GM19043 (cell line): ENCODE data around the gene FITM1.
"Not testable (repeated sequence)": the region's sequence is repeated elsewhere in the genome, so short reads cannot be mapped to it uniquely, and the experiment has no call there.

ENCODE experiments used
- ATAC-seq: cut with Tn5 transposase; IDR thresholded peaks from one replicate; pipeline ENCODE4 v1.9.1; 2021; ENCODE audit warnings: low read depth; ENCODE audit not compliant: unreplicated experiment

FITM1 gene

DNA sequence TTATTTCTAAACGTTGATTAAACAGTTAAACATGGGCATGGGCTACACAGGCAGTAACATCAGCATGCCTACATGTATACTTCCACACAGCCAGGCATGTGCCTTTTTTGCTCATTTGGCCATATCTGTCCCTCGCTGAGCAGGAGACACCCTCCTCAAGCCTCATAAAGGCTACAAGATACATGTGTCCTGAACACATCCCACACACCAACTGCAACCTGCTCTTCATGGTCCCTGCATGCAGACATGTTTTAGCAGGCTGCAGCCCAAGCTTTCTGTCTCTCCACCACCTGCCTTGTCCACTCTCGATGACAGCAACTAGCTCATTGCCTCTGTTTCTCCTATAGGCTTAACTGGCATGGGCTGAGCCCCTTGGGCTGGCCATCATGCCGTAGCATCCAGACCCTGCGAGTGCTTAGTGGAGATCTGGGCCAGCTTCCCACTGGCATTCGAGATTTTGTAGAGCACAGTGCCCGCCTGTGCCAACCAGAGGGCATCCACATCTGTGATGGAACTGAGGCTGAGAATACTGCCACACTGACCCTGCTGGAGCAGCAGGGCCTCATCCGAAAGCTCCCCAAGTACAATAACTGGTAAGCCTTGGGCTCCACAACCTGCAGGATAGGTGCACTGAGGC is 33.8 kb upstream of the FITM1 start:
- ATAC-seq: no peak

DNA sequence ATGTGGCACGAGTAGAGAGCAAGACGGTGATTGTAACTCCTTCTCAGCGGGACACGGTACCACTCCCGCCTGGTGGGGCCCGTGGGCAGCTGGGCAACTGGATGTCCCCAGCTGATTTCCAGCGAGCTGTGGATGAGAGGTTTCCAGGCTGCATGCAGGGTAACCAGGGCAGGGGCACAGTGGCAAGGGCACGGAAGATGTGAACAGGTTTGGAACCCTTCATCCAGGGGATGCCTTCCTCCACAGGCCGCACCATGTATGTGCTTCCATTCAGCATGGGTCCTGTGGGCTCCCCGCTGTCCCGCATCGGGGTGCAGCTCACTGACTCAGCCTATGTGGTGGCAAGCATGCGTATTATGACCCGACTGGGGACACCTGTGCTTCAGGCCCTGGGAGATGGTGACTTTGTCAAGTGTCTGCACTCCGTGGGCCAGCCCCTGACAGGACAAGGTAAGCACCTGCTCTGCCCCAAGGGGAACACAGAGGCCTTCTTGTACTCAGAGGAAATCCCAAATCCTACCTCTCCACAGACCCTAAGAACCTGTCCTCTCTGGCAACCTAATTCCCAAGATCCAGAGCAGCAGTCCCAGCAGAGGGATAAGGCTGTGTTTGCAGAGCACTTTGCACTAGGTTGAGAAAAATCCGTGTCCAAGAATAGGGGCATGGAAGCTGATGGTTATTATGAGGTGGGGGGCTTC is 32.1 kb upstream of the FITM1 start:
- ATAC-seq: no peak

DNA sequence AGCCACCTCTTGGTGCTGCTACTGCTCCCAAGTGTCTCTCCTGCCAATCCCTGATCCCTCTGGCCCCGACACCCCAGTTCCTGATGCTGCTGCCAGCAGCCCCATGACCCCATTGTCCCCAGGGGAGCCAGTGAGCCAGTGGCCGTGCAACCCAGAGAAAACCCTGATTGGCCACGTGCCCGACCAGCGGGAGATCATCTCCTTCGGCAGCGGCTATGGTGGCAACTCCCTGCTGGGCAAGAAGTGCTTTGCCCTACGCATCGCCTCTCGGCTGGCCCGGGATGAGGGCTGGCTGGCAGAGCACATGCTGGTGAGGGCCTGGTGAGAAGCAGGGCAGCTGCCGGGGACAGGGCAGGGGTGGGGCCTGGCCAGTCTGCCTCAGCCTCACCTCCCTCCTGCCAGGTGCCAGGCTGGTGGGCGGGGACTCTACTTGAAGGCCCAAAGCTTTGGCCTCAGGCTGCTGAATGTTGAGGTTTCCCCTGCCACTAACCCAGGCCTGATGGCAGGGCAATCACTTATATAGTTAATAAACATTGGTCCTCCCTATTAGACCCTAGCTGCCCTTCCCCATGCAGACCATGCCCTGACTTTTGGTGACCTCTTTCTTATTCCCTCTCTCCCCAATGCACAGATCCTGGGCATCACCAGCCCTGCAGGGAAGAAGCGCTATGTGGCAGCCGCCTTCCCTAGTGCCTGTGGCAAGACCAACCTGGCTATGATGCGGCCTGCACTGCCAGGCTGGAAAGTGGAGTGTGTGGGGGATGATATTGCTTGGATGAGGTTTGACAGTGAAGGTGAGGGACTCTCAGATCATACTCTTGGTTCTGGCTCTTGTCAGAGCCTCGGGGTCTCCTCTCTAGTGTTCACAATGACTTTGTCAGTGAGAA is 31.3 kb upstream of the FITM1 start:
- ATAC-seq: no peak

DNA sequence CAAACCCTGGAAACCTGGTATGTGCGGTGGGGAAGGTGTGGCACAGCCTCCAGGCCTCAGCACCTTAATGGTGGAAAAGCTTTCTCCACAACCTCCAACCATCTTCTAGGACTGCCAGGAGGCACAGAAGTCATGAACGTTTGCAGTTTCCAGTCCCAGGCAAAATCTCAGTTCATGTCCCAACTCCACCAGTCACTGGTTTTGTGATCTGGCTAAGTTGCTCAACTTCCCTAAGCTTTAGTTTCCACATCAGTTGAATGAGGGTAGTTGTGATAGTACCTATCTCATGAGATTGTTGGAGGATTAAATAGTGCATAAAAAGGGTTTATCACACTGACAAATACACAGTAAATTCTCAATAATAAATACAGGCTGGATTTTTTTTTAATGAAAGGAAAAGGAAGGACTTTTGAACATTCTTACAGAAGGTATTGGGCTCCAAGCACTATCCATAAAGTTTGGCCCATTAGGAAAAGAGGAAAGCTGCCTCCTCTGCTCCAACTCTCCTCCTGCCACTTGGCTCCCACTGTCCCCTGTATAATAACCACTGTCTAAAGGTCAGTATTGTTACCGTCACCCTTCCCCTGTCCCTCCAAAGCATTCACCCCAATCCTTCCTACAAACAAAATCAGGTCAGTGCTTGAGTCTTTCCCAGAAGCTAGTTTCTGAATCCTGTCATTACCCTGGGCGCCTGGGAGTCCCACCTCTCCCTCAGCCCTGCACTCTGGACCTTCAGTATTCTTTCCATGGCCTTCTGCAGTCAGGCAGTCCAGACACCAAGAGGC is 30.1 kb upstream of the FITM1 start:
- no peak for ATAC-seq

DNA sequence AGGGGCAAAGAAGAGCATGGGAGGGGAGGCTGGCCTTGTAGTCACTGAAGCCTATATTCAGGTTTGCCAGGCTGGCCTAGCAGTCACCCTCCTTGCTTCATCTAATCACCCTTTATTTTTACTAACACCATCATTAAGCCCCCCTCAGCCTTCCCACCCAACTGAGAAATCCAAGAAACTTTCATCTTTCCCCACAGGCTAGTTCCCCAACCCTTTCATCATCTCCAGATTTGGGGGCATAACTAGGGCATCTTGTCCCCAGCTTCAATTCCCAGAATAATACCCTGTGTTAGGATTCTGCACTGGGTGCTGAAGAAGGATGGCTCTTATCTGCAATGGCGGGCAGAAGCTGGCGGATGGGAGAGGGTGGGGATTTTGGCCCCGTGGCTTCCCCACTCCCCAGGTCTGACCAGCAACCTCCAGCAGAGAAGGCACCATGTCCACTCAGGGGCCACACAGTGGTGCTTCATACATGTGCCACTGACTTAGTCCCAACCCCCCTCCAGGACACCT is 29.4 kb upstream of the FITM1 start:
- no peak for ATAC-seq

DNA sequence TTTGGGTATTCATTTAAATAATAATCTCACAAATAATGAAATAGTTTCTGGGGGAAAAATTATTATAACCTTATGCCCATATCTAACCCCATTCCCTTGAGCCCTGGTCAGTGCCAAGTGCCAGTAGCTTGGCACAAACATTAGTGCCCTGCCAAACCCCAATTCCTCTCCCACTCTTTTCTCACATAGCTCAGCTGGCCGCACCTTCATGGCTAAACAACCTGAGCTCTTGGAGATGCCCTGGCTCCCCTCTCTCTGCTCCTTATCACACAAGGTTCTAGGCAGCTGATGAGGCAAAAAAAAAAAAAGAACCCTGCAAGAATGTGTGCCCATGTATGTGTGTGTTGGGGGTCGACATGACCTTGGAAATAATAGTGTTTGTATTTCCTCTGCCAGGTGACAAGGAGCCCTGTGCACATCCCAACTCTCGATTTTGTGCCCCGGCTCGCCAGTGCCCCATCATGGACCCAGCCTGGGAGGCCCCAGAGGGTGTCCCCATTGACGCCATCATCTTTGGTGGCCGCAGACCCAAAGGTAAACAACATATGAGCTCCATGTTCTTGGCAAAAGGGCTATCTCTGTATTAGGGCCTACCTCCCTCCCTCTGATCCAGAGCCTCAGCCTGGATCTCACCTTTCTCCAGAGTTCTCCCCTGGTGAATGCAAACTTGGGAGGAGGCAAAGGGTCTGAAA is 28.0 kb upstream of the FITM1 start:
- ATAC-seq: no peak

GRCh38 chr14:24103451-24103850 is 27.0 kb upstream of the FITM1 start:
- ATAC-seq: no peak

- ATAC-seq: not testable (repeated sequence)
These were observed 24.7 kb upstream of the FITM1 start for GRCh38 chr14:24105609-24106239.

GRCh38 chr14:24106672-24107271 is 23.7 kb upstream of the FITM1 start:
- no peak for ATAC-seq

DNA sequence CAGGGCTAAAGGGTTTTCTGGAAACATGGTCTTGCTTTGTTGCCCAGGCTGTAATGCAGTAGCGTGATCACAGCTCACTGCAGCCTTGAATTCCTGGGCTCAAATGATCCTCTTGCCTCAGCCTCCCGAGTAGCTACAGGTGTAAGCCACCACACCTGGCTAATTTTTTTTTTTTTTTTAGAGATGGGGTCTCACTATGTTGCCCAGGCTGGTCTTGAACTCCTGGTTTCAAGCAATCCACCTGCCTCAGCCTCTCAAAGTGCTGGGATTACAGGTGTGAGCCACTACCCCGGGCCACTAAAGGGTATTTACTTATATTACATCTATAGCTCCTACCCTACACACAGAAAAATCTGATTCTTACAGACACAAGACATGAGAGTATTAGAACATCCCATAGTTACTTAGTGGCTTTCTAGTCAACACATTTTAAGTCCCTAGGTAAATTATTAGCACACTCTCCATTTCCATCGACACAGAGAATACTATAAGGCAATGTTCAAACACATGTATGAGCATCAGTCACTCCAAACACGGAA is 22.1 kb upstream of the FITM1 start:
- ATAC-seq: peak; percentile 23

GRCh38 chr14:24110060-24110459 is 20.4 kb upstream of the FITM1 start:
- ATAC-seq: no peak

GRCh38 chr14:24110523-24110922 is 19.9 kb upstream of the FITM1 start:
- no peak for ATAC-seq

DNA sequence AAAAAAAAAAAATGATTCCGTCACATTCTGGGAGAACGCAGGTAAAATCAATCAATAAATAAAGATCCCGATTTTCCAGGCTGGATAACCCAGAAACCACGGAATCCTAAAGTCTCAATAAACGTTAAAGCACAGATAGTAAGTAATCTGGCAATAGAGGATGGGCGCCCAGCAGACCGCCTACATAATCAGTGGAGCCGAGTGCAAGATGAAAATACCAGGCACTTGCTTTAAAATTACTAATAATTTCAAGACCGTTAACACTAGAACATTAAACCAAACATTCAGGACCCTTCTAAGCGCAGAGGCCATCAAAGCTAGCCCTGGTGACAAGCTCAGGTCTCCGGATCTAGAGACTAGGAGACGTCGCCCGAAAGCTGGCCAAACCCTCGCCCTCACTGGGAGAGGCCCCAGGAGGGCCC is 17.1 kb upstream of the FITM1 start:
- ATAC-seq: no peak

DNA sequence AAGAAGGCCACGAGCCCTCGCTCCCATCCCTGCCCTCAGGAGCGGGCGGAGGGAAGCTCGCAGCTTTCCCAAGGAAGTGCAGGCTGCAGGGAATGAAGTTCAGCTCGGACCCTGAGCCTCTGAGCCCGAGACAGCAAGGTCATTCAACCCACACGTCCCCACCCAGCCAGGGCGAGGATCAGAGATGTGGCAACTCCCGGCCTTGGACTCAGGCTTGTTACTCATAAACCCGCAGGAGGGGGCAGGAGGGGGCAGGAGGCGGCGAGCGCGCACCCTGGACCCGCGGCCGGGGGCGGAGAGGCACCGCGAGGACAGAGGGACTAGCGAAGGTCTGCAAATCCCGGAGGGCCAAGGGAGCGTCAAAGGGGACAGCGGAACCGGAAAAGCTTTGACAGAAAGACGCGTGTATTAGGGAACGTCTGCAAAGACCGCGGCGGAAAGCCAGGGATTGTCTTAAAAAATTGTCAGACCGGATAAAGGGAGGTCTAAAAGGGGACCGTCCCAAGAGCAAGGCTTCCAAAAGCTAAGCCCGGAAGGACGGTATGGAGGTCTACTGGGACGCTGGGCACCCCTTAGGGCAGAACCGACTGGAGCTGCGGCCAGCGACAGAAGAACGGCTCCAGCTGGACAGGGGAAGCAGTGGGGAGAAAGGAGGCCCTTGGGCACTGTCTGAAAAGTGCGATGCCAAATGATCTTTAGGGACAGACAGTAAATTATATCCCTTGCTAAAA is 16.5 kb upstream of the FITM1 start:
- peak; percentile 26 for ATAC-seq

- peak; percentile 81 for ATAC-seq
These were observed 15.7 kb upstream of the FITM1 start, which contains the start of the genes DCAF11 and NRL for GRCh38 chr14:24114532-24115421. Gene DCAF11, plus strand, starts transcription at chr14:24114777. Its CDS starts 818 bp downstream, at chr14:24115595. Gene NRL, minus strand, starts transcription at chr14:24114949. Its CDS starts 32,101 bp downstream, at chr14:24082848.

DNA sequence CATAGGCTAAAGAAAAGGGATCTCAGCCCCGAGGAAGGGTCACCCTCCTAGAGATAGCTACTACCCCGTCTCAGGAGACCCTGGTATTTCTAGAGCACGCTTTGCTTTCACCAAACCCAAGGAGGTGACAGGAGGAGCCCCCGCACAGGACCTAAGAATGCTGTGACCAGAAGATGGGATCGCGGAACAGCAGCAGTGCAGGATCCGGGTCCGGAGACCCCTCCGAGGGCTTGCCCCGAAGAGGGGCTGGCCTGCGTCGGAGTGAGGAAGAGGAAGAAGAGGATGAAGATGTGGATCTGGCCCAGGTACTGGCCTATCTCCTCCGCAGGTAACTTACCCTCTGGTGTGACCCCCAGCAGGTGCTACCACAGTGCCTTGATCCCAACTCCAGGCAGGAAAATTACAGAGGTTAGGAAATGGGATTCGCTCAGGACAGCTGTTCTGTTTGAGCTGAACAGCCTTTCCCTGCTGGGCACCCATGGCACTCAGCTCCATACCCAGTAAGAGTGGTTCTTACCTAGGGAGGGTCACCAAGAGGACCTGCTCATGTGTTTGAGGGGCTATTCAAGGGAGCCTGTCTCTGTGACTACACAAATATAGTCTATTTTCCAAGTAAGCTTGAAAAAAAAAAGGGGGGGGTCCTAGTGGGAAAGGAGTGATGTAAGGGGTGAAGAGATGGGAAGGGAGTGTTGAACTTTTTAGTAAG is 14.9 kb upstream of the FITM1 start:
- ATAC-seq: no peak
